Endothelial cell of umbilical vein (primary cell): ENCODE measurements around the gene DCX. TPM values are rescaled to one million over a fixed set of nuclear protein-coding genes. Genes with fewer than 3 reads are reported as not detected.

Source experiments
- BruUV-seq: library from RNA; stranded (reverse); fragments of 400-500 nt; replicated peaks from 2 replicates; lab custom pipeline; 2021; lab: Mats Ljungman, UMichigan
- CTCF ChIA-PET: fragments of 300-600, 350-600 bp; sonication (Branson Sonifier 250); formaldehyde crosslinking; loops from one replicate; lab custom pipeline; 2021; ENCODE audit warnings: antibody characterized with exemption, inconsistent platforms; lab: Charles Lee
- POLR2A ChIA-PET: fragments of 300-600, 350-600 bp; sonication (Branson Sonifier 250); formaldehyde crosslinking; loops from one replicate; lab custom pipeline; 2021; ENCODE audit warnings: antibody characterized with exemption, inconsistent platforms; lab: Charles Lee
- DNase-seq: peaks from one replicate; pipeline ENCODE4 v3.0.0-alpha.2; 2011; ENCODE audit warnings: low read depth, low spot score
- FAIRE-seq: peaks from 2 replicates; lab custom pipeline; 2011; peaks lifted over from hg19 to GRCh38; lab: Jason Lieb, UNC
- H2AFZ ChIP-seq: 2 replicates; pipeline ENCODE4 v1.6.0; 2012; ENCODE audit warnings: low read depth, low read length, control low read depth, inconsistent platforms
- H3K27ac ChIP-seq: 2 replicates; pipeline ENCODE4 v1.5.1; 2011; ENCODE audit warnings: low read depth, mild to moderate bottlenecking, control low read depth, low read length, moderate library complexity; ENCODE audit not compliant: insufficient read depth
- H3K27me3 ChIP-seq, 2 experiments: 2 replicates each; pipeline versions ENCODE4 v1.6.0 to v1.6.1; 2011; ENCODE audit warnings: low read length in 2 of 2, mixed read lengths in 1 of 2; ENCODE audit not compliant: control insufficient read depth in 2 of 2, insufficient read depth in 2 of 2
- H3K36me3 ChIP-seq, 2 experiments: 2 replicates in 1 of 2; 3 replicates in 1 of 2; pipeline ENCODE4 v1.5.1; 2011; ENCODE audit warnings: low read length in 2 of 2, mild to moderate bottlenecking in 1 of 2, moderate library complexity in 1 of 2; ENCODE audit not compliant: control insufficient read depth in 2 of 2, insufficient read depth in 2 of 2; ENCODE audit errors: extremely low read depth in 1 of 2
- H3K4me1 ChIP-seq: 3 replicates; pipeline ENCODE4 v1.5.1; 2011; ENCODE audit warnings: mild to moderate bottlenecking, low read length; ENCODE audit not compliant: control insufficient read depth, insufficient read depth; ENCODE audit errors: extremely low read depth
- H3K4me2 ChIP-seq: 2 replicates; pipeline ENCODE4 v1.6.1; 2011; ENCODE audit warnings: low read length, control low read depth, mixed read lengths; ENCODE audit not compliant: insufficient read depth
- H3K4me3 ChIP-seq, 3 experiments: fragments of 200-600 bp in 1 of 3; sonication (generic), shearing (Covaris generic) in 1 of 3; replicated peaks in 1 of 3; 2 replicates each; pipeline ENCODE4 v1.5.1; 2011 to 2016; ENCODE audit warnings: control low read depth in 3 of 3, low read length in 3 of 3, mild to moderate bottlenecking in 2 of 3, inconsistent platforms in 1 of 3, low read depth in 1 of 3, moderate library complexity in 1 of 3; ENCODE audit not compliant: insufficient read depth in 1 of 3
- H3K79me2 ChIP-seq: 2 replicates; pipeline ENCODE4 v1.6.0; 2012; ENCODE audit warnings: low read length, inconsistent platforms; ENCODE audit not compliant: control insufficient read depth, insufficient read depth
- H3K9ac ChIP-seq: replicated peaks from 2 replicates; pipeline ENCODE3; 2011; ENCODE audit warnings: low read length, control low read depth; ENCODE audit not compliant: insufficient read depth; ENCODE audit errors: extremely low read depth
- H3K9me1 ChIP-seq: replicated peaks from 3 replicates; pipeline ENCODE4 v1.6.0; 2011; ENCODE audit warnings: mild to moderate bottlenecking, low read length; ENCODE audit not compliant: control insufficient read depth, insufficient read depth; ENCODE audit errors: extremely low read depth
- H3K9me3 ChIP-seq: replicated peaks from 2 replicates; pipeline ENCODE4 v1.5.1; 2012; ENCODE audit warnings: low read length, inconsistent platforms; ENCODE audit not compliant: control insufficient read depth, insufficient read depth
- H4K20me1 ChIP-seq: replicated peaks from 2 replicates; pipeline ENCODE3; 2011; ENCODE audit warnings: mild to moderate bottlenecking, low read length; ENCODE audit not compliant: control insufficient read depth, insufficient read depth; ENCODE audit errors: extremely low read depth
- EZH2 ChIP-seq: IDR thresholded peaks from 2 replicates; pipeline ENCODE4 v1.6.1; 2012; ENCODE audit warnings: borderline replicate concordance, low read depth, mild to moderate bottlenecking, moderate library complexity, low read length, inconsistent platforms; ENCODE audit not compliant: severe bottlenecking
- FOS ChIP-seq: IDR thresholded peaks from 2 replicates; pipeline ENCODE4 v1.6.1; 2011; ENCODE audit warnings: mild to moderate bottlenecking, low read length, moderate library complexity, borderline replicate concordance; ENCODE audit not compliant: insufficient read depth
- GATA2 ChIP-seq: IDR thresholded peaks from 2 replicates; pipeline ENCODE4 v1.7.0; 2011; ENCODE audit warnings: low read depth, mild to moderate bottlenecking, moderate library complexity, mixed read lengths, low read length; ENCODE audit not compliant: insufficient read length, insufficient read depth
- JUN ChIP-seq: IDR thresholded peaks from 2 replicates; pipeline ENCODE4 v1.6.1; 2011; ENCODE audit warnings: borderline replicate concordance, low read depth; ENCODE audit not compliant: insufficient read length, insufficient read depth
- MYC ChIP-seq: IDR thresholded peaks from one replicate; pipeline ENCODE4 v1.6.1; 2011; ENCODE audit warnings: mild to moderate bottlenecking, low read depth, low read length
- POLR2A ChIP-seq: IDR thresholded peaks from 2 replicates; pipeline ENCODE4 v1.6.1; 2012; ENCODE audit warnings: low read depth, mild to moderate bottlenecking, control low read depth, low read length
- POLR2AphosphoS5 ChIP-seq: IDR thresholded peaks from 2 replicates; pipeline ENCODE4 v1.6.1; 2012; ENCODE audit warnings: low read depth, mild to moderate bottlenecking, control low read depth, low read length, moderate library complexity; ENCODE audit not compliant: insufficient read depth
- dilution Hi-C: fragments of 300-500 bp; cut with MboI; formaldehyde crosslinking; loops from one replicate; pipeline ENCODE4 v1.15.0; 2019; ENCODE audit warnings: low sequenced_read_pairs; ENCODE audit not compliant: extremely low pct_ligation_motif_present
- intact Hi-C: fragments of 100-400 bp; cut with micrococcal nuclease; formaldehyde crosslinking; loops from one replicate; pipeline ENCODE4 v1.10.0; 2022
- polyA plus RNA-seq, 4 experiments: library from polyadenylated mRNA; depleted of rRNA in 3 of 4; stranded (reverse) in 3 of 4; unstranded in 1 of 4; fragments of >200 nt; gene quantifications; 2 replicates each; pipeline versions ENCODE4 v1.2.1 to v1.2.3, GENCODE V29; 2011 to 2012; ENCODE audit warnings: missing spikeins in 1 of 4
- total RNA-seq: library from RNA; stranded (reverse); gene quantifications from 2 replicates; pipeline ENCODE4 v1.2.3, GENCODE V29; 2021
- TF ChIP-seq, protein P1 (sequence below): IDR thresholded peaks from 2 replicates; pipeline ENCODE4 v1.6.1; 2011; ENCODE audit not compliant: insufficient read depth, insufficient read length
- TF ChIP-seq, protein P2 (sequence below), 2 donors: IDR thresholded peaks; 1 replicate in 1 of 2; 2 replicates in 1 of 2; pipeline ENCODE4 v1.5.1; 2011; ENCODE audit warnings: low read length in 2 of 2, mild to moderate bottlenecking in 2 of 2, moderate library complexity in 2 of 2, control low read depth in 1 of 2, inconsistent platforms in 1 of 2, low read depth in 1 of 2; ENCODE audit not compliant: insufficient read depth in 1 of 2; ENCODE audit errors: extremely low read depth in 1 of 2

The DCX gene
- total and polyA plus RNA-seq, 2 donors (not counting 3 experiments of a cell fraction or from before 2014, with no cell fraction given) = not detected

DNA sequence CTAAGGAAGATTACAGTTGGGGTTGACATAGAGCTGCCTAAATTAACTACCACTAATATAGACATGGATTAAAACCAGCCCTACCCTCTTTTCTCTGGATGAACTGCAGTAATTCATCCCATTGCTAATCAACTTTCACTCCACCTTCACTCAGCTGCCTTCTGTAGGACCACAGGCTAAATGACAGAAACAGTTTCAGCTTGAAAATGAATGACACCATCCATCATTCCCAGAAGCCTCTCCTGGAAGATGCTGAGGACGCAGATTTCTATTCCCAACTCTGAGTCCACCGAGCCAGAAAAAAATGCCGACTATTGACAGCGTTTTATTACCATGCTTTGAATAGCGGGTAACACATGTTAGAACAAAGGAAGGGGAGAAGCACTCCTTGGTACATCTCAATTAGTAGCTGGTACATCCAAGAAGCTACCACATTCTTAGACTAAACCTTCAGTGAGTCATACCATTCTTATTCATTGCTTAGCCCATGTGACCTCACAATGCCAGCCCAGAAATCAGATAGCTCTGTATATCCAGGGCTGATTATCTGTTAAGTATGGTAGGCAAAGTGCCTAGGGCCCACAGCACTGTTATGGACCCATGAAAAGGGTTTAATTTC lies 25.3 kb downstream of the DCX start:
- H2AFZ ChIP-seq = no peak overlapping the region
- no peaks in the 10 kb centered on the region for H3K79me2 ChIP-seq
- FAIRE-seq (no peak), DNase-seq (no peak)
- no peaks in the 10 kb centered on the region for H3K4me1 ChIP-seq
- POLR2A ChIA-PET = no interaction called here
- H3K27me3 ChIP-seq = no peaks in the 10 kb centered on the region
- intact Hi-C loops = no loop called here
- no peaks in the 10 kb centered on the region for H4K20me1 ChIP-seq
- no peaks in the 10 kb centered on the region for H3K9me1 ChIP-seq
- H3K4me3 ChIP-seq = no peak overlapping the region
- H3K4me2 ChIP-seq = no peak overlapping the region
- BruUV-seq = no TSS peak
- CTCF ChIA-PET = no interaction called here
- H3K36me3 ChIP-seq = no peaks in the 10 kb centered on the region
- TF ChIP-seq GATA2 (no peak), MYC (no peak), POLR2A (no peak), JUN (no peak), EZH2 (no peak), POLR2AphosphoS5 (no peak), FOS (no peak)
- TF ChIP-seq, protein P1, sequence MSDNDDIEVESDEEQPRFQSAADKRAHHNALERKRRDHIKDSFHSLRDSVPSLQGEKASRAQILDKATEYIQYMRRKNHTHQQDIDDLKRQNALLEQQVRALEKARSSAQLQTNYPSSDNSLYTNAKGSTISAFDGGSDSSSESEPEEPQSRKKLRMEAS = no peak
- TF ChIP-seq, protein P2, sequence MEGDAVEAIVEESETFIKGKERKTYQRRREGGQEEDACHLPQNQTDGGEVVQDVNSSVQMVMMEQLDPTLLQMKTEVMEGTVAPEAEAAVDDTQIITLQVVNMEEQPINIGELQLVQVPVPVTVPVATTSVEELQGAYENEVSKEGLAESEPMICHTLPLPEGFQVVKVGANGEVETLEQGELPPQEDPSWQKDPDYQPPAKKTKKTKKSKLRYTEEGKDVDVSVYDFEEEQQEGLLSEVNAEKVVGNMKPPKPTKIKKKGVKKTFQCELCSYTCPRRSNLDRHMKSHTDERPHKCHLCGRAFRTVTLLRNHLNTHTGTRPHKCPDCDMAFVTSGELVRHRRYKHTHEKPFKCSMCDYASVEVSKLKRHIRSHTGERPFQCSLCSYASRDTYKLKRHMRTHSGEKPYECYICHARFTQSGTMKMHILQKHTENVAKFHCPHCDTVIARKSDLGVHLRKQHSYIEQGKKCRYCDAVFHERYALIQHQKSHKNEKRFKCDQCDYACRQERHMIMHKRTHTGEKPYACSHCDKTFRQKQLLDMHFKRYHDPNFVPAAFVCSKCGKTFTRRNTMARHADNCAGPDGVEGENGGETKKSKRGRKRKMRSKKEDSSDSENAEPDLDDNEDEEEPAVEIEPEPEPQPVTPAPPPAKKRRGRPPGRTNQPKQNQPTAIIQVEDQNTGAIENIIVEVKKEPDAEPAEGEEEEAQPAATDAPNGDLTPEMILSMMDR (IDR thresholded peaks at IDR 0.05; ENCODE audit: extremely low read depth in 1 of 2, insufficient read depth in 1 of 2, low read depth in 1 of 2, low read length in 2 of 2) = no peak
- no peak overlapping the region for H3K9ac ChIP-seq
- no peak overlapping the region for H3K27ac ChIP-seq
- no peaks in the 10 kb centered on the region for H3K9me3 ChIP-seq
- dilution Hi-C loops = no loop called here
